SU-DHL-6 (cell line): ENCODE data around the gene REPS1.

Source experiments
- CTCF ChIP-seq: fragments of 200-600 bp; sonication (generic); IDR thresholded peaks from one replicate; pipeline ENCODE4 v1.5.1; 2017; ENCODE audit warnings: antibody characterized with exemption, mild to moderate bottlenecking, low read length, moderate library complexity; ENCODE audit not compliant: insufficient read depth, poor library complexity, severe bottlenecking
- EZH2phosphoT487 ChIP-seq: fragments of 200-600 bp; sonication (generic), shearing (Covaris generic); conservative IDR thresholded peaks from 2 replicates; pipeline ENCODE4 v1.6.1; 2018; ENCODE audit warnings: mild to moderate bottlenecking, antibody characterized with exemption, low read length, moderate library complexity, mixed read lengths

GRCh38 chr6:138897031-138897430, 91.0 kb downstream of the REPS1 start:
- TF ChIP-seq CTCF: no peak
- TF ChIP-seq EZH2phosphoT487: no peak
